Gastroesophageal sphincter (tissue), 4 donors: ENCODE measurements around the gene SRSF10. TPM values are rescaled to one million over a fixed set of nuclear protein-coding genes. Genes with fewer than 3 reads are reported as not detected.

Experiments
- ATAC-seq: fragments of 150-250 bp; one replicate; pipeline ENCODE4 v1.9.1; 2016; ENCODE audit warnings: mild to moderate bottlenecking, moderate library complexity
- H3K27ac ChIP-seq, 4 donors: fragments of 200-600 bp; sonication (generic) in 3 of 4; 1 replicate in 3 of 4; 2 replicates in 1 of 4; pipeline ENCODE4 v1.5.1; 2016 to 2019
- H3K27me3 ChIP-seq: fragments of 200-600 bp; sonication (generic); one replicate; pipeline ENCODE4 v1.5.1; 2019
- H3K36me3 ChIP-seq, 2 donors: fragments of 200-600 bp; sonication (generic); one replicate each; pipeline ENCODE4 v1.5.1; 2019; ENCODE audit warnings: control low read depth in 1 of 2
- H3K4me1 ChIP-seq, 3 donors: fragments of 200-600 bp; sonication (generic); 1 replicate in 2 of 3; 2 replicates in 1 of 3; pipeline ENCODE4 v1.5.1; 2016 to 2019; ENCODE audit warnings: control low read depth in 2 of 3
- H3K4me3 ChIP-seq, 2 donors: fragments of 200-600 bp; sonication (generic); one replicate each; pipeline ENCODE4 v1.5.1; 2019; ENCODE audit warnings: mild to moderate bottlenecking in 1 of 2, moderate library complexity in 1 of 2
- H3K9me3 ChIP-seq, 3 donors: fragments of 200-600 bp; sonication (generic); one replicate each; pipeline ENCODE4 v1.5.1; 2017 to 2019; ENCODE audit warnings: control low read depth in 2 of 3
- CTCF ChIP-seq, 4 experiments: fragments of 200-600 bp in 2 of 4; fragments of 450-650 bp in 2 of 4; sonication (generic) in 1 of 4; IDR thresholded peaks; one replicate each; pipeline ENCODE4 v1.5.1; 2017 to 2019; ENCODE audit warnings: antibody characterized with exemption in 4 of 4, mild to moderate bottlenecking in 2 of 4, moderate library complexity in 2 of 4
- EP300 ChIP-seq: sonication (generic); formaldehyde crosslinking; IDR thresholded peaks from one replicate; pipeline ENCODE4 v1.6.1; 2017; ENCODE audit warnings: antibody characterized with exemption, mild to moderate bottlenecking
- POLR2A ChIP-seq, 2 donors: fragments of 450-650 bp; IDR thresholded peaks; one replicate each; pipeline ENCODE4 v1.6.1; 2017; ENCODE audit warnings: antibody characterized with exemption in 2 of 2, mild to moderate bottlenecking in 2 of 2, moderate library complexity in 1 of 2
- POLR2AphosphoS5 ChIP-seq: sonication (generic); formaldehyde crosslinking; IDR thresholded peaks from one replicate; pipeline ENCODE4 v1.6.1; 2017; ENCODE audit warnings: antibody characterized with exemption
- WGBS, 2 donors: methylation state at CpG; one replicate each; pipeline ENCODE4 v1.1.5; 2018; ENCODE audit warnings: low coverage in 1 of 2; 5-methylcytosine and 5-hydroxymethylcytosine counted together
- total RNA-seq, 4 donors: library from RNA; depleted of rRNA; stranded (reverse); fragments of >200 nt; gene quantifications; one replicate each; pipeline ENCODE4 v1.1.0, GENCODE V29; 2016

Gene SRSF10
- total RNA-seq, 4 donors from 2014 or later = 51.5 to 117 (median 76.2) TPM

- ATAC-seq = no peak
- no peaks in the 10 kb centered on the region for H3K27me3 ChIP-seq
- no peak for TF ChIP-seq EP300
- no peak for TF ChIP-seq POLR2A (IDR thresholded peaks at IDR 0.05)
- H3K4me1 ChIP-seq = no peaks in the 10 kb centered on the region
- H3K36me3 ChIP-seq = no peaks in the 10 kb centered on the region
- H3K27ac ChIP-seq = no peak overlapping the region
- no peaks in the 10 kb centered on the region for H3K9me3 ChIP-seq
- no peak overlapping the region for H3K4me3 ChIP-seq
- WGBS, 2 donors = 93 to 94% methylated on average over 2 to 5 of the region's 5 CpGs
Observed at GRCh38 chr1:24004132-24004531, 24.0 kb upstream of the SRSF10 start.

DNA sequence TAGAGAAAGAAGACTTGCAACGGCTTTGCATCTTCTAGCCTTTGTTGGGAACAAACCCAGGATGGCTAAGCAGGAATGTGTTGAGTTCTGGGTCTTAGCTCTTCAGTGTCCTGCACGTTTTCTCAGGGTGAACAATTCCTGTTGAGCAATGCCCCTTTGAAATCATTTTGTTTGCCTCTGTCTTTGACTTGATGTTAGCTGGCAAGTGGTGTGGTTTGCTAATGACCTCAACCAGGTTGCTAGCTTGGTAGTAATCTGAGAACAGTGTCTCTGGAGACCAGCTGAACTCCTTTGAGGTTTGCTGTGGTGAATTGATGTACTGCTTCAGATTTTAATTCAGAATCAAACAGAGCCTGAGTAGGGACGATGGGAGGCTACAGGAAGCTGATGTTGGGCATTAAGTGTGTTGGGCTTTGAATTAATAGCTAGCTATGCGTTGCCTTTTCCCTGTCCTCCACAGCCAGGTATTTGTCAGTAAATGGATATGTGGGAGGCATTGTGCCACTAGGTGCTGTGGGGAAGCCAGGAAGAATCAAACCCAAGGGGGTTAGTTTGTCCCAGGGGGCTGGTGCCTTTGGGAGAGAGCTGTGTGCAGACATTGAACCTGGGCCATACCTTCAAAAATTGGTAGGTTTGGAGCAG lies 23.3 kb upstream of the SRSF10 start:
- Histone ChIP-seq H3K4me3 (no peak overlapping the region), H3K27ac (no peak overlapping the region), H3K4me1 (no peaks in the 10 kb centered on the region), H3K27me3 (no peaks in the 10 kb centered on the region), H3K9me3 (no peaks in the 10 kb centered on the region), H3K36me3 (no peaks in the 10 kb centered on the region)
- ATAC-seq = no peak
- TF ChIP-seq EP300 (no peak), POLR2AphosphoS5 (no peak), POLR2A (IDR thresholded peaks at IDR 0.05) (no peak), CTCF (IDR thresholded peaks at IDR 0.05) (no peak)
- 35 to 40% methylated on average over 2 to 3 of the region's 4 CpGs for WGBS, 2 donors

DNA sequence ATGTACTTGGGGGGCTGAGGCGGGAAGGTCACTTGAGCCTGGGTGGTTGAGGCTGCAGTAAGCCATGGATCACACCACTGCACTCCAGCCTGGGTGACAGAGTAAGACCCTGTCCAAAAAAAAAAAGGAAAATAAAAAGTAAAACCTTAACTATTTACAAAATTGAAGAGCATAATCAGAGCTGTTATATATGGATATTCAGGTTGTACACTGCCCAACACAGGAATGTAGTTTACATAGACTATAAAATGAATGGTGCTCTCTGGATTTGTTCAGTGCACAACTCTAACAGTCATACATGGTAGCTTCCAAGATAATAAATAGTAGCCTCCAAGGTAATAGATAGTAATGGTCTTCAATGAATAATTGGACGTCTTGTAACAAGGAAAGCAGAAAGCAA lies 22.6 kb upstream of the SRSF10 start:
- Histone ChIP-seq H3K4me3 (no peak overlapping the region), H3K9me3 (no peaks in the 10 kb centered on the region), H3K27ac (no peak overlapping the region), H3K36me3 (no peaks in the 10 kb centered on the region), H3K27me3 (no peaks in the 10 kb centered on the region), H3K4me1 (no peaks in the 10 kb centered on the region)
- TF ChIP-seq POLR2AphosphoS5 = no peak
- no peak for TF ChIP-seq CTCF (IDR thresholded peaks at IDR 0.05)
- no peak for TF ChIP-seq POLR2A (IDR thresholded peaks at IDR 0.05)
- 78 to 84% methylated on average over 2 of the region's 2 CpGs for WGBS, 2 donors
- ATAC-seq = no peak

DNA sequence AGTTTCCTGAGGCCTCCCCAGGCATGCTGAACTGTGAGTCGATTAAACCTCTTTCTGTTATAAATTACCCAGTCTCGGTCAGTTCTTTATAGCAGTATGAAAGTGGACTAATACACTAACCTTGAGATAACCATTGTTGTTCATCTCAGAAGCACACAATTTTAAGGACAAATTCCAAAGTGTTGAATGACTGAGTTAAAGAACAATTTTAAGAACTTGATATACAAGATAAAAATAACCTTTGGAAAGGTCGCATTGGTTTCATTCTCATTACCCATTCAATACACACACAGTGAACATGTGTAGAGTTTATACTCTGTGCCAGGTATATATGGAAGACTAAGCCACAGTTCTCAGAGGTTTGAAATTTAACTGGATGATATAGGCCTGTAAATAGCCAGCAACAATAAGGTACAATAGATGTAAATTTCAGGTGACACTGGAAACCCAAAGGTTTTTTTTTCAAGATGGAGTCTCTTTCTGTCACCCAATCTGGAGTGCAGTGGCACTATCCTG lies 19.1 kb upstream of the SRSF10 start:
- TF ChIP-seq POLR2AphosphoS5 (no peak), POLR2A (IDR thresholded peaks at IDR 0.05) (no peak), CTCF (IDR thresholded peaks at IDR 0.05) (no peak), EP300 (no peak)
- no peak for ATAC-seq
- WGBS, 2 donors = 64 to 69% methylated on average over 3 of the region's 3 CpGs
- H3K4me1 ChIP-seq = no peaks in the 10 kb centered on the region
- peak overlapping the region in 1 of 4 donors; percentile 63 for H3K27ac ChIP-seq
- H3K27me3 ChIP-seq = no peaks in the 10 kb centered on the region
- H3K4me3 ChIP-seq = no peak overlapping the region
- no peaks in the 10 kb centered on the region for H3K9me3 ChIP-seq
- H3K36me3 ChIP-seq = no peaks in the 10 kb centered on the region

DNA sequence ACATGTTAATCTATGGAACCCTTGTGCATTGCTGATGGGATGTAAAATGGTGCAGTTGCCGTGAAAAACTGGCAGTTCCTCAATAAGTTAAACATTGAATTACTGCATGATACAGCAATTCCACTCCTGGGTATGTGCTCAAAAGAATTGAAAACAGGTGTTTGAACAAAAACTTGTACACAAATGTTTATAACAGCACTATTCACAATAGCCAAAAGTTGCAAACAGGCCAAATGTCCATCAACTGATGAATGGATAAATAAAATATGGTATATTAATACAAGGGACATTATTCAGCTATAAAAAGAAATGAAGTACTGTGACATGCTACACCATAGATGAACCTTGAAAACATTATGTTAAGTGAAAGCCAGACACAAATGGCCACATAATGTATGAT lies 17.7 kb upstream of the SRSF10 start:
- H3K9me3 ChIP-seq = no peaks in the 10 kb centered on the region
- no peaks in the 10 kb centered on the region for H3K27me3 ChIP-seq
- no peak overlapping the region for H3K4me3 ChIP-seq
- 62% methylated on average over 1 of the region's 1 CpG; no CpG with 5 or more reads in 1 of the 2 donors for WGBS, 2 donors
- TF ChIP-seq POLR2AphosphoS5 = no peak
- no peak for TF ChIP-seq CTCF (IDR thresholded peaks at IDR 0.05)
- TF ChIP-seq EP300 = no peak
- no peak for TF ChIP-seq POLR2A (IDR thresholded peaks at IDR 0.05)
- H3K36me3 ChIP-seq = no peaks in the 10 kb centered on the region
- ATAC-seq = no peak
- H3K27ac ChIP-seq = no peak overlapping the region
- no peaks in the 10 kb centered on the region for H3K4me1 ChIP-seq
